Liver (tissue), 3 donors: ENCODE data around the gene ANKEF1.

ENCODE experiments used
- CTCF ChIP-seq: fragments of 150-350 bp; IDR thresholded peaks from 2 replicates; pipeline ENCODE4 v1.5.1; 2017; ENCODE audit warnings: improper control_type of control experiment, low read depth, low read length; ENCODE audit not compliant: missing input control
- FOXA2 ChIP-seq: IDR thresholded peaks from 2 replicates; pipeline ENCODE4 v1.6.1; 2016; ENCODE audit warnings: antibody characterized with exemption
- JUND ChIP-seq, 2 donors: IDR thresholded peaks; 2 replicates each; pipeline ENCODE4 v1.6.1; 2016; ENCODE audit warnings: antibody characterized with exemption in 2 of 2
- MAX ChIP-seq: IDR thresholded peaks from 2 replicates; pipeline ENCODE4 v1.6.1; 2016; ENCODE audit warnings: antibody characterized with exemption
- ZBTB33 ChIP-seq: IDR thresholded peaks from 2 replicates; pipeline ENCODE4 v1.6.1; 2016; ENCODE audit warnings: antibody characterized with exemption
- donor health status: healthy.
- donor health status: healthy.

GRCh38 chr20:10012464-10012863 lies 22.3 kb upstream of the ANKEF1 start:
- TF ChIP-seq MAX (no peak), CTCF (no peak), ZBTB33 (no peak), JUND (IDR thresholded peaks at IDR 0.05) (no peak), FOXA2 (no peak)
